GM18870 (cell line): ENCODE data around the gene TBC1D22A.

Experiments
- ATAC-seq: cut with Tn5 transposase; IDR thresholded peaks from one replicate; pipeline ENCODE4 v1.9.1; 2021; ENCODE audit warnings: moderate library complexity; ENCODE audit not compliant: unreplicated experiment

TBC1D22A gene

DNA sequence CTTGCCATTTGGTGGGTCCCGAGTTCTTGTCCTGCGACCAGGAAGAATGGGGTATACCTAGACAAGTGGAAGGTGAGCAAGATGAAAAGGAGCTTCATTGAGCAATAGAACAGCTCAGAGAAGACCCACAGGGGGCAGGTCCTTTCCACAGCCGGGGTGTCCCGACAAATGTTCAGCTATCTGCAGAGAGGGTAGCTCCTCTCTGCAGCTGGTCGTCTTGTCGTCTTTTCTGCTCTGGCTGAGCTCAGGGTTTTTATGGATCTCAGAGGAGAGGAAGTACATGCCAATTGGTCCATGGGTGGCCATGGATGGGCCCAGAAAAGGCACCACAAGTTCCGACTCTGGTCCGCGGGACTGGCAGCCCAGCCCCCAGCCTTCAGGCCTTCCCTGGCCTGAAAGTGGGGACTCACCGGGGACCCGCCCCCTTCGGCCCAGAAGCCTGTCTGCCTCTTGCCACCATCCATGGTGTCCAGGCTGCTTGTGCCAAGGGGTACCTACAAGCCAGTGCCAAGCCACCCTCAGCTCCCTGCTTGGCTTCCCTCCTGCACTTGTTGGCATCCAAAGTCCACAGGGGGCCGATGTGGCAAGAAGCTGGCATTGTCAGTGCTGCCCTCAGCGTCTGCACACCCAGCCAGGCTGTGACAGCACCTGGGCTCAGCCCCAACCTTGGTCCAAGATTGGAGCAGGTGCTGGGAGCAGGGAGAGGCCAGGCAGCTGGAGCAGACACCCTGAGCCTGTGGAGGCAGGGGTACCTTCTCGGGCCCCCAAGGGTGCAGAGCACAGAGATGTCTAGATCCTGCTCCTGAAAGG is 438.9 kb downstream of the TBC1D22A start:
- ATAC-seq: no peak

DNA sequence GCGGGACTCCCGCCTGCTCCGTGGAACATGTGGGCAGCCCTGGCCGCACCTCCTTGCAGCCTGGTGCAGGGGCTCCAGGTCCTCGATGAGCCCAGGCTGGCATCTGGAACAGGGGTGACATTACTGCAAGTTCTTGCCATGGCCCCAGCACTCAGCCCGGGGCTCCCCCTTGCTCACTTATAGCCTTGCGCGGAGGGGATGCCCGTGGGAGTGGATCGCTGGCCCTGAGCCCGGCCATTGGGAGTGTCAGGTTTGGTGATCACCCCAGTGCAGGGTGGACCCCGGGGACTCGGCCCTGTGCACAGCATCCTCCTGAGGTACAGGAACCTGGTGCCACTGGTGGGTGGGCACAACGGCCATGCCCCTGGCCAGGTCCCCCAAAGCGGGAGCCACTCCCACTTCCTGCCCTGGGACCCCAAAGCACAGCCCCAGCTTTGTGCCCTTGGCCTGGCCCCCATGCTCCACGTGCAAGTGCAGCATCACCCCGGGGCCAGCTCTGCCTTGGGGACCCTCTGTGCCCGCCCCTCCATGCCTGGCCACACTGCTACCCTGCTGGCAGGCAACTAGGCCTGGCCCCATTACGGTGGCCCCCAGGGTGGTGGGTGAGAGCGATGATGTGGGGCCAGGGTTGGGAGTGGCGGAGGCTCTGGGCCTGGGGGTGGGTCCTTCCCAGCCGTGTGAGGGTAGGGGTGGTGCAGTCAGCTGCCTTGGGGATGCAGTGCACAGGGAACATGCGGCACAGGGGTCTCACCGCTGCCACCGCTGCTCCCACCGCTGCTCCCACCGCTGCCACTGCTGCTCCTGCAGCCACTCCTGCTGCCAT is 439.8 kb downstream of the TBC1D22A start:
- no peak for ATAC-seq

DNA sequence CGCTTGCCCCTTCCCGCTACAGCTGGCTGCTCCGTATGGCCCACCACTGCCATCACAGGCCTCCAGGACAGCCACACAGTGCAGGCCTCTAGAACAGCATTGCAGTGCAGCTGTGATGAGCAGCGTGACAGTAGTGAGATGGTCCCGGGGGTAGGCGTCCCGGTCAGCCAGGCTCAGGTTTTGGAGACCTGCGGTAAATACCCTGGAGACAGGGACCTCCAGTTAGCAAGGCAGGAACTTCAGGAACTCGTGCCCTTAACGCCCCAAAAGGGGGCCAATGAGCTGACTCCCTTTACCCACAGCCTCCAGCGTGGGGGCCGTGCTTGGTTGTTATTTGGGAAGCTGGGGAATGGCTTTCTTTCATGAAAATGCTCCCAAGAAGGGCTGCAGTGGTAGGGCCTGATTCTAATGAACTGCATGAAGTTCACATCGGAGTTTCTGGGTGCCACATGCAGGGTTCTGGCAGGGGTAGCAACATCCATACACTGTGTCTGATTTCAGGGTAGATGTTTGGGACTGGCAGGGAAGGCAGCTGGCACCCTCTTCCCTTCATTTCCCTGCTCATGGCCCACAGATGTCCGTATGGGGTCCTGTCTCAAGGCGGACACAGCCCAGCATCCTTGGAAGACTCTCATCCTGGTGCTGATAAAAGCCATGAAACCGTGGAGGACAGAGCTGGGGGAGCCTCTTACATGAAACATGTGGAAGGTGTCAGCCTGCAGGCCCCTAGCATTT is 440.5 kb downstream of the TBC1D22A start:
- no peak for ATAC-seq

DNA sequence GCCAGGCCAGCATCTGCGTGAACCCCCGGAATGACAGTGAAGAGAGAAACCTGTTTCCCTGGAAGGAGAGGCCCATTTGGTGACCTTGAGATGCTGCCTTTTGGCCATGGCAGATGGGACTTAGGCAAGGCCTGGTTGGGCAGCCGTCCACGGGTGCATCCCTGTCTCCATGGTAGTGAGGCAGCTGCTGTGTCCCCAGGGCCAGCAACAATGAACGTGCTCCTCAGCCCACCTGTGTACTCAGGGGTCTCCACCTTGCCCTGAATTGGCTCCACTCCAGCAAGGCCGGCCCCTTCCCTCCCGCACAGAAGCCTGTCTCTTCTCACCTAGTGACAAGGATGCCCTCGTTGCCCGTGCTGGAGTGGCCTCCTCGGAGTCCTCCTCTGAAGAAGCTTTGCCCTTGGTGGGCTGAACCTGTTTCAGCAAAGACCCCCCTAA is 441.1 kb downstream of the TBC1D22A start:
- ATAC-seq: no peak

DNA sequence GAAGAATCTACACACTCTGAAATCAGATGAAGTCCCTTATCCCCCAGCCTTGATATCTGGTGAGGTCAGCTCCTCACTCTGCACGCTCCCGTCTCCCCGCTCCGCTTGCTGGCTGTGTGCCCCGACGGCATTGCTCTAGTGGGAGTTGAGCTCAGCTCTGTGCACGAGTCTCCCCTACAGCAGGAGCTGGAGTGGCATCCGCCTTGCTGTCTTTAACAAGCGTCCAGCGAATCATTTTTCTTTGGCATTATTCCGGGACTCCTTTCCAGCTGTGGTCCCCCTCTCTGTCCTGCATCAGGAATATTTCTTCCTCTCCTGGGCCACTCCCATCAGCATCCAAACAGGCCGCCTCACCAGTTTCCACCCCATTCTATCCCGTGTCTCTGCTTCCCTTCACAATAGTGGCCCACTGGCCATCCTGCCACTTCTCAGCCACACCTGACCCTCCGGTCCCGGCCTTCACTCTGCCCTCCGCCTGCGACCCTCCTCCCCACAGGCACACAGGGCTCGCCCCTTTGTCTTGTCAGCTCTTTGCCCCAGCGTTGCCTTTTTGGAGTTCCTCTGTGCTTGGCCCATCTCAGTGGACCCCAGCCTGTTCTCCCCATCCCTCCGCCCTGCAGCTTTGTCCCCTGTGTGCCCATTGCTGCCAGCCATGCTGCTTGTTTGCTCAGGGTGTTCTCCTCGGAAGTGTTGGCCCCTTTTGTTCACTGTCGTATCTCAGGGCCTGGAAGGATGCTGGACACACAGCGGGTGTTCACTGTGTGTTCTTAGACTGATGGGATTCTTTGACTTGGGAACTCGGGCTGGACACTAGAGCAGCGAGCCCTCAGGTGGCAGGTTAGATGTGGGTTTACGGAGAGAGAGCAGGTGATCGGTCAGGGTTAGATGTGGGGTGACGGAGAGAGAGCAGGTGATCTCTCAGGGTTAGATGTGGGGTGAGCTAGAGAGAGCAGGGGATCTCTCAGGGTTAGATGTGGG is 441.8 kb downstream of the TBC1D22A start:
- ATAC-seq: no peak

DNA sequence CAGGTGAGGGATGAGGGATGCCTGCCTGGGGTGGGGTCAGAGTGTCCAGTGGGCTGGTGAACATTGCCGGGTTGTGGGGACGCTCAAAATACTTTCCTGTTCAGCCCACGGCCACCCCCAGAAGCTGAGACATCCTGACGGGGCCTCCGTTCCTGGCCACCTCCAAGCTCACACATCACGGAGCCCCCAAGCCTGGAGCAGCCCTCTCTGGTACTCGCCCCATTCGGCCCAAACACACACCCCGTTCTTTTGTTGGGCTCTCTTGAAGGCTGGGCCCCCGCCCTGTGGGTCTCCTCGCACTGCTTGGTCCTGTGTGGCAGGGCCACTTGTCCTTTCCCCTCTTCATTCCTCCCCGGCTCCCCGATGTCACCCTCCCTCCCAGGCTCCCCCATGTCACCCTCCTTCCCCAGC is 442.6 kb downstream of the TBC1D22A start:
- no peak for ATAC-seq

DNA sequence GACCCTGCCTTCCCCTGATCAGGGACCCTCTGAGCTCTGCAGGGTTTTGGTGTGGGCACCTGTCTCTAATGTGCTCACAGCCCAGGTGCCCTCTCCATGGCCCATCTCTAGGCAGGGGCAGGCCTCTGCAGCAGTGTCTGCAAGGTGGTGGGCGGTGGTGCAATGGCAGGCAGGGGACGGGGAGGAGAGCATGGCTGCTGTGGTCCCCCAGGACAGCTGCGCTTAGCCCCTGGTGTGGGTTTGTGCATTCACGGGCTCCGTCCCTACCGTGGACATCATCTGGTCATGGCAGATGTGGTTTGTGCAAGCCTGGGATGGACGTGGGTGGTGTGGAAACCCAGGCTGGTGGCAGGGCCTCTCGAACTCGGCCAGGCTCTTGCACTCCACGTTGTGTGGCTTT is 443.1 kb downstream of the TBC1D22A start:
- ATAC-seq: no peak

DNA sequence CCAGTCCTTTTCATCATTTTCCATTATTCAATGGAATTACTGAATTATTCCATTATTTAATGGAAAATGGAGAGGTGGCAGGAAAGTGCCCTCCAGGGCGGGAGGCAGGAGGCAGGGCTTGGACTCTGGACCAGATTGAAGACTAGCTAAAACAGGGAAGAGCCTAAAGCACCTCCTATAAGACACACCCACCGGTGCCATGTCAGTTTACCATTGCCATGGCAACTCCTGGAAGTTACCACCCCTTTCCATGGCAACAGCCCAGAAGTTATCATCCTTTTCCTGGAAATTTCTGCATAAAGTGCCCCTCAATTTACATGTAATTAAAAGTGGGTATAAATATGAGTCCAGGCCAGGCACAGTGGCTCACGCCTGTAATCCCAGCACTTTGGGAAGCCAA is 443.7 kb downstream of the TBC1D22A start:
- ATAC-seq: no peak

DNA sequence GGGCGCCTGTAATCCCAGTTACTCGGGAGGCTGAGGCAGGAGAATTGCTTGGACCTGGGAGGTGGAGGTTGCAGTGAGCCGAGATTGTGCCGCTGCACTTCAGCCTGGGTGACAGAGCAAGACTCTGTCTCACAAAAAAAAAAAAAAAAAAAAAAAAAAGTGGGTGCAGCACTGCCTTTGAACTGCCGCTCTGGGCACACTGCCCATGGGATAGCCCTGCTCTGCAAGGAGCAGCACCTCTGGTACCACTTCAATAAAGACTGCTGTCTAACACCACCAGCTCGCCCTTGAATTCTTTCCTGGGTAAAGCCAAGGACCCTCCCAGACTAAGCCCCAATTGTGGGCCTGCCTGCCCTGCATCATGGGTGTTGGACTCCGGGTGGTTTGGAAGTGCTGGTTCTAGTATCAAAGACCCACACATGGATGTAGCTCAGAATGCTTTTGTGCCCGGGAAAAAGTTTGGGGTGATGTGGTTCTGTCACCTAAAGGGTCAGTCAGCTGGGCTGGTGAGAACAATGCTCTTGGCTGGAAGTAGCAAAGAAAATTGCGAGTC is 444.3 kb downstream of the TBC1D22A start:
- ATAC-seq: no peak

DNA sequence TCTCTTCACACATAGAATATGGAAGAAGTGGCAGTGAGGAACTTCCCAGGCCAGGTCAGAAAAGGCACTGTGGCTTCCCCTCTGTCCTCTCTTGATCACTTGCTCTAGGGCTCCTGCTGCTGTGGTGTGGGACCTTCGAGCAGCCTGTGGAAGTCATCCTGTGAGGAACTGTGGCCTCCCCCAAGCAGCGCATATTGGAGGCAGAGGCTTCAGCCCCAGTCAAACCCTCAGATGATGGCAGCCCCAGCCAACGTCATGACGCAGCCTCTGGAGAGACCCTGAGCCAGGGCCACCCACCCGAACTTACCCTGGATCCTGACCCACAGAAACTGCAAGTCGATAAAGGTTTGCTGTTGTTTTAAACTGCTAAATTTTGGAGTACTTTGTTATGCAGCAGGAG is 444.9 kb downstream of the TBC1D22A start:
- no peak for ATAC-seq

DNA sequence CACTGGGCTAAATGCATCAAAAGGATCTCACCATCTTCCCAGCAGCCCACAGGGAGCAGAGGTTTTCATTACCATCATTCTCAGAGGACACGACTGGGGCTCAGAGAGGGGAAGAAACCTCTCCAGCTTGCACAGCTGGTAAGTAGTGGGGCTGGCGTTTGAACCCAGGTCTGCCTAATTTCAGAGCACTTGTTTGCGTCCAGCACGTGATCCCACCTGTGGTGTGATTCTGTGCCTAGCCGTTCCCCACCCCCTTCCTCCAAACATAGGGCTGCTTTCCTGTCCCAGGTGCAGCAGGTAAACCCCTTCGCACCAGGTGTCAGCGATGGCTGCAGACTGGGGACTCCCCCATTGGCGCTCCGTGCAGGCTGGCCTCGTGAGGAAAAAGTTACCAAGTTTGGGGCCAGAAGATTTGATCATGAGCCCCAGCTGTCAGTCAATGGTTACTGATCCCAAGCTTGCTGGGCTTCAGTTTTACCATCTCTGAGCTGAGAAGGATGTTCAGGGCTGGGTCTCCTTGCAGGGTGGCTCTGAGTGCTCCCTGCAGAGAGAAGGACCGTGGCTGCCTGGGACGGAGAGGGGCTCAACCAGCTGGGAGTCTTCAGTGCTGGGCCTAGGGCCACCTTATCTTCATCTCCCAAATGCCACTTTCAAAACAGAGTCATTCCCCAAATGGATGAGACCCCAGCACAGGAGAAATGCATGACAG is 445.6 kb downstream of the TBC1D22A start:
- ATAC-seq: no peak

DNA sequence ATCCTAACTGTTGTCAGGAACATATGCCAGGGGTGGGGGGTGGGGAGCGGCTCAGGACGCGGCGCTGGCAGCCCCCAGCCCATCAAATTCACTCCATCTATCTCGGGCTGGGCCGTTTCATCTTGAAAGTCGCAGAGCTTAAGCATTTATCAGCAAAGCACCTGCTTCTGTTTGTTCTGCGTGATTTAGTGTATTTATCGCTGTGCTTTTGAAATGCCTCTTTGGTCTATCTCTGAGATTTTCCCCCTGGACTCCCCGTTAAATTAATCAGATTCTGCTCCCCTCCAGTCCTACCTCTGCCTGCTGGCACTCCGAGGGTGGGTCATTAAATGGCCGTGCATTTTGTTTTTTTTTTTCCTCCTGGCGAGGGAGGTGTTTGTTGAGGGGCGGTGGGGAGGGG is 446.2 kb downstream of the TBC1D22A start:
- no peak for ATAC-seq

DNA sequence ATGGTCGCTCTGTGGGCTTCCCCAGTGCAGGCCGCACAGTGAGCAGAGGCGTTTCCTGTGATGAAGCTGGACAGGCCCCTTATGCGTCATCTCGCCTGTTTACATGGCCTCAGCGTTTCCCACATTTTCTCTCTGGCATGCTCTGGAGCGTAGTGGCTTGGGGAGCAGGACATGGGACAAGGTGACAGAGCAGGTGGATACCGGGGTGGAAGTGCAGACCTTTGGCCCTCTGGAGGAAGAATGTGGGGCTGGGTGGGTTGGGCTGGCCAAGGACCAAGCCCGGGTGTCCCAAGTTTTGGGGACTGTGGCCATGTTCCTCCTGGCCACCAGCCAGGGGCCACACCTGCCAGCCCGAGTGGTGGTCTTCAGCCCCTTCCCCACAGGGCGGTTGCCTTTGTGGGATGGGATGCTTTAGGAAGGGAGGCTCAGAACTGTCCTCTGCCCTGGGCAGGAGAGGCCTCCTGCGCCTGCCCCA is 446.6 kb downstream of the TBC1D22A start:
- no peak for ATAC-seq

DNA sequence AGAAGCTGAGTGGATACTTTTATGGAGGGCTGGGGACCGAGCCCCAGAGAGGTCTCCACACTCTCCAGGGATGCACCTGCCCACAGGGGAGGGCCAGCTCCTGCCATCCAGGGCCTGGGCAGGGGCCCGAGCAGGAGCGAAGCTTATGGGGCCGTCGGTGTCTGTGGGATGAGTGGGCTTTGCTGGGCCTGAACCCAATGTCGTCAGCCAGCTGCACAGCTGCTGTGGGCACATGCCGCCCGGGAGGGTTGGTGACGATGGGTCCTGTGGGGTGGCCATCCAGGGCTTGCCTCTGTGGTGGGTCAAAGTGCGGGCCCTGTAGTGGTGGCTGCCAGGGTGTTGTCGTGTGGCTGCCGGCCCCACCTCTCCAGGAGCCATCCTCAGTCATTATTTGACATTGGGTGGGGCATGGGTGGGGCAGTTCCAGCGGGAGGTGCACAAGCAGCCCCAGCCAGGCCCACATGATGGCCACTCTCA is 447.1 kb downstream of the TBC1D22A start:
- no peak for ATAC-seq

DNA sequence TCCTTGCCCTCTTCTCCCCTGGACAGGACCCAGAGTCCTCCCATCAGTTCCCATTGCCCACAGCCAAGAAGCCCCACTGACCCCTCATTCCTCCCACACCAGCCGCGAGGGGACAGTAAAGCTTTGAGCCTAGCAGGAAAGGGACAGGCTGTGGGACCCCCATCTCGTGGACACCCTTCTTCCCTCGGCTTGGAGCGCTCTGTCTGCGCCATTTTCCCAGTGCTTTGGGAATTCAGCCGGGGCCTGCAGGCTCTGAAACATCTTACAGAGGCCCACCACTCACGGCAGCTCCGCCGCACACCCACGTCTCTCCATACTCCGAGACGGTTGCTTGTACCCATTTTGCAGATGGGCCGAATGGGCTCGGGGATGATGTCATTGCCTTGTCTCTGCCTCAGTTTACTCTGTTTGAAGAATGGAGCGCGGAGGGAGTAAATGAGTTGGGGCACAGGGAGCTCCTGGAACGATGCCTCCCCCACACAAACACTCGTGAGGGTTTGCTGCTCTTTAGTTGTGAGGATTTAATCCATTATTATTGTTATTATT is 447.7 kb downstream of the TBC1D22A start:
- ATAC-seq: no peak

DNA sequence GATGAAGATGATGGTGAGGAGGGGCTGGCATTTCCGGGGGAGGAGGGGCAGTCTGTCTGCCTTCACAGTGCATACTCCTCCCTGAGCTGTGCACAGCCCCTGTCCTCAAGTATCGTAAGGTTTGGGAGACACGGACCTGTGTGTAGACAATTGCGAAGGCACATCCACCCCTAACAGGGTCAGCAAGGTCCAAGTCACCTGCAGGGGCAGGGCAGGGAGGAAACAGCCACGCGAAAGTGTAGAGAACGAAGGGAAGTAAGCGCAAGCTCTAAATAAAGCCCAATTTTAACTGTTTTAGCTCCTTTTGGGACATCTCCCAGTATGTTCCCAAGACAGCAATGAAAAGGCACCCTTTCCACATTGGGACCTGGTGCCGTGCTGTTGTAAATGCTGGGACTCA is 448.2 kb downstream of the TBC1D22A start:
- no peak for ATAC-seq

DNA sequence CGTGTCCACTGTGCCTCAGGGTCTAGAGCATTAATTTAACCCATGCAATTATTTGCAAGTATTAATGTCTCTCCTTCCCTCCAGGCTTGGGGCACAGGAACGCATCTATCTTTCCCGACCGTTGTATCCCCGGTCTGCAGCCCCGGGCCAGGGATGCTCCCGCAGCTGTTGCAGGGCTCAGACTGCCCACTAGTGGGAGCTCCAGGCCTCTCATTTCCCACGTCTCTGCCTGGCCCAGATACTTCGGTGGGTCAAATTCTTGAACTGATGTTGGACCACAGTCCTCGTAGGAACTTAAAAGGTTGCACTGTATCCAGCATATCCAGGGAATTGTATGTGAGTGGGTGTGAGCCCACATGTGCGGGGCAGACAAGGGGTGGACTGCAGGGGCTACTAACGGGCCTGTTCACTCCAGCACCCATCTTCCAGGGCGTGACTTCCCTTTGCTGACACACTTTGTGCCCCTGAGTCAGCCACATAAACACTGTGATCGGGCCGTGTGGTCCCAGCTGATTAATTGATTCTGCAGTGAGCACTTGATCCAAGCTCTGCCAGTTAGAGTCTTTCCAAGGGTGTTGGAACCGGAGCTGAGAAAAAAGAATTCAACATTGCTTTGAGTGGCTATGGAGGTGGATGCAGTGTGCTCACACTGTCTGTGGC is 451.3 kb downstream of the TBC1D22A start:
- ATAC-seq: no peak

DNA sequence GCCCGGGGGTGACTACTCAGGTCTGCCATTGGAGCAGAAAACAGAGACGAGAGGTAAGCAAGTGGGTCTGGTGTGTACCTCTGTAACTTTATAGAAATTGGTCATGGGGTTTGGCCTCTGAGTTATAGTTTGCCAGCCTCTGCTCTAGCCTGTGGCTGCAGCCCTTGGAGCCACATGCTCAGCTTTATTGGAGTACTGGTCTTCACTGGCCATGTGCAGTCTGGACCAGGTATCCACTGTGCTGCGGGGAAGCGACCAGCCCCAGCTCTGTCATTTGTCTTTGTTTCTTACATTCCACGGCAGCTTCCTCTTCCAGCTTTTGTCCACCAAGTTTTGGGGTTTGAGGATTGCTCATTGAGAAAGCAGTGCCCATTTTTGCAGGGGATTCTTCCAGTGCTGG is 453.4 kb downstream of the TBC1D22A start:
- no peak for ATAC-seq
